HG03520 (cell line): Measurements from ENCODE around the gene POU2F1.
"Not testable (repeated sequence)": the region's sequence is repeated elsewhere in the genome, so short reads cannot be mapped to it uniquely, and the experiment has no call there.

Experiments
- ATAC-seq: cut with Tn5 transposase; IDR thresholded peaks from one replicate; pipeline ENCODE4 v1.9.1; 2021; ENCODE audit warnings: mild to moderate bottlenecking, moderate library complexity; ENCODE audit not compliant: unreplicated experiment

POU2F1 gene

DNA sequence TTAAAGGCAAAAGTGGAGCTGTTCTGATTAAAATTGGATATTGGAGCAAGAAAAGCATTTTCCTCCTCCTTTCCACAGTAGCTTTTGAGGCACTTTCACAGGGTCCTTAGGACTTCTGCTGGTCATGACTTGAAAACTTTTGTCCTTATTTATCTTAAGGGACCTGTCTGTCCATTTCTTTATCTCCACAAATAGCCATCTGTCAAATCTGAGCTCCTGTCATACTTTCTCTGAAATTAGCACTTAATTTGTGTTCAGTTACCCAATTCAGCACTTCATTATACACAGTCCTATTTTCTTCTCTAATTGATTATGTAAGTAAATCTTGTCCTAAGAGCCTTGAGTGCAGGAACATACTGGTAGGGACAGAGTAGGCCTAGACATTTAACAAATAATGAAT is 9.8 kb downstream of the POU2F1 start:
- no peak for ATAC-seq

- ATAC-seq = no peak
These were observed 11.3 kb downstream of the POU2F1 start for GRCh38 chr1:167231873-167232450.

- no peak for ATAC-seq
These were observed 12.1 kb downstream of the POU2F1 start for GRCh38 chr1:167232801-167233200.

DNA sequence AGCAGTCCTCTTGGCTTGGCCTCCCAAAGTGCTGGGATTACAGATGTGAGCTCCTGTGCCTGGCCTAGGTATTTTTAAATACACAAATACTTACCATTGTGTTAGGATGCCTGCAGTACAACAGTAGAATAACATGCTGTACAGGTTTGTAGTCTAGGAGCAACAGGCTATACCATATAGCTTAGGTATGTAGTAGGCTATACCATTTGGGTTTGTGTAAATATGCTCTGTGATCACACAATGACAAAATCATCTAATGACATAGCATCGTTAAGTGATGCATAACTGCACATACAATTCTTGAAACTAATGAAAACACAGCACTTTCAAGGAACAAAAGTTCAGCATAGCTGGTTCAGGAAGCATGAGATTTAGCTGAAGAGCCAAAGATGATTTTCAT is 12.7 kb downstream of the POU2F1 start:
- ATAC-seq = no peak

- no peak for ATAC-seq
These were observed 16.3 kb downstream of the POU2F1 start for GRCh38 chr1:167237000-167237399.

- no peak for ATAC-seq
These were observed 18.0 kb downstream of the POU2F1 start for GRCh38 chr1:167238713-167239112.

DNA sequence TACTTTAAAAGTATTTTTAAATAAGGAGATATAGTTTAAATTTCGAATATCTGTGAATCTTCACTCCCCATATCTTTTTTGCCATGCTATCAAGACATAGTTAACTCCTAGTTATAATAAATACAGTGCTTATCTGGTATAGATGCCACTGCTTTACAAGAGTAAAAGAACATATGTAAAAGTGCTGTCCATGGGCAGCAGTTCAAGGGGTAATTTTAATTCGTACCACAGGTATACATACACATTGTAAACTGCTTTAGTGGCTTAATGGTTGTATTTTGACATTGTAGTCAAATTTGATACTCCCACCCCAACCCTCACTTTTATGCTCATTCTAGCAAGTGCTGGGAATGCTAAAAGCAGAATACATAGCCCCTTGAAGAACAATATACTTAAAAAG is 18.6 kb downstream of the POU2F1 start:
- no peak for ATAC-seq

- no peak for ATAC-seq
These were observed 23.6 kb downstream of the POU2F1 start for GRCh38 chr1:167244244-167244643.

- not testable (repeated sequence) for ATAC-seq
These were observed 24.5 kb downstream of the POU2F1 start for GRCh38 chr1:167245168-167245567.

GRCh38 chr1:167246971-167247370 is 26.3 kb downstream of the POU2F1 start:
- no peak for ATAC-seq

DNA sequence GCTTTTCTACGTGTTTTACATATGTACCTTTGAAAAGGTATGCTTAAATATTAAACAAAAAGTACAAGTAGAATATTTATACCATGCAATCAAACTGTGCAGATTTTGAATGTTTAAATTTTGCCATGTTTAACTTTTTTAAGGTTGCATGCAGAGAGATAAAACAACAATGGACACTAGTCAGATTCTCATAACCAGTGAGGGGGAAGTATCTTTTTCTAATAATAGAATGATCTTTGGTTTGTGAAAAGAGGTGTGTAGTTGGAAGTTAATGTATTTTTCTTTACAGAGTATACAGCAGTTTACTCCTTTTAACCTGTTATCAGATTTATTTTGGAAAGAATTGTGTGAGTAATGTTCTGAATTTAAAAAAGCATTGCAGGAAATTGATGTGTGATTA is 27.1 kb downstream of the POU2F1 start:
- ATAC-seq = no peak

- ATAC-seq = no peak
These were observed 28.3 kb downstream of the POU2F1 start for GRCh38 chr1:167248707-167249642.

DNA sequence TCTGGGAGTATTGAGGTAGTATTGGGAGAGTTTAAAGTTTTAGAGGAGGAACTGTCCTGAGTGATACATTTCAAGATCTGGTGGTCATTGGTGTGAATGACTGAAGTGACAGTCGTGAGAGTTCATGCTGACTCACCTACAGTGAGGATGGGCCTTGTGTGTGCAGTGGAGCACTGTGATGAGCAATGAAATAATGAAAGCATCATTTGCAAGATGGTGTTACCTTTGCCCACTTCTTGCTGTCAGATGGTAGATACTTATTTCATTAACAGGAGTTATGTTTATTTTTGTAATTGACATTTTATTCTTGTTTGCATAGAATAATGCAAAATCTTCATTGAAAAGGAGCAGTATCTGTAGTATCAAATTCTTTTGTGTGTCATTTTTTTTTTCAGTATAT is 29.0 kb downstream of the POU2F1 start:
- no peak for ATAC-seq

DNA sequence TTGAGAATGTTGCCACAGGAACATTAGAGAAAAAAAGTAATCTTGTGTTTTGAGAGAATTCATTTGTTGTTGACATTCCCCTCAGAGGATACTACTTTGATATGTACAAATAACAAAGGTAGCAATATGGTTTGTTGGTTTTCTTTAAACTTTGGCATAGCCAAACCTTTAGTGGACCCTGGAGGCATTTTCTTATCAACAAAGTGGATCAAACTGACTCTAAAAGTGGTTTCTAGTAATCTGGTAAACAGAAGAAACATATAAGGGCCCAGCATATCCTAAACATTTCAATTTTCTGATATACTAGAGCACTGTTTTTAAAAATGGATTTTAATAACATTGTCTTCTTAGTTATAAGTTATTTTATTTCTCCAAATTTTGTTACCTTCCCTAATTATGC is 29.8 kb downstream of the POU2F1 start:
- ATAC-seq = no peak

DNA sequence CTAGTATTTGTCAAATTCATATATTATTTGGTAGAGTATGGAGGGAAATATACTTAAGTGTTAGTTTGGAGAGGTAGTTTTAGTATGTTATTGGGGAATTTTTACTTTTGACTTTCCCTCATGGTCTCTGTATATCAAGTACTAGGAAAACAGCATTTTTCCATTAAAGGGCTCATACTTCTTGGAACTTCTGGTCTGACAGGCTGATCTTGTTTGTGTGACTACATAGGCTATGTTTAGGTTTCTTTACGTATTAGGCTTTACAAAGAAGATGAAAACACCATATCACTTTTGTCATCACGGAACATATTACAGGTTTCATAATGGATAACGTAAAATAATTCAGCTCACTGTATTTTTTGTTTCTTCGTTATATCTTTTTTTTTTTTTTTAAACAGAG is 30.8 kb downstream of the POU2F1 start:
- ATAC-seq = no peak

DNA sequence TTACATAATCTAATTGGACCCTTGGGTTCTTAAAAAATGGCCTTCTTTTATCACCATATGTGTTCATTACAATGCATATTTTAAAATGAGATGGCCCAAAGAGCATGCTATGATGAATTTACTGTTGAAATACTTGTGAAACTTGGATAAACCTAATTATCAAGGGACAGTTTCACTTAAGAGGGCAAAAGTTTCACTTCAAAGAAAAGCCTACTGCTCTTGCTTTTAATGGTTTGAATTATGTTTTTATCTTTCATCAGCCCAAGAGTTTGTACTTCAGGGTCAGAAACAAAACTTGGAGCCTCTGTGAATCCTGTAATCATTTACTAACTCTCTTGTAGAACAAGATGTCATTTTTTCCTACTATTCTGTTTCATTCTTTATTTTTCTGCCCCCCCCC is 32.3 kb downstream of the POU2F1 start:
- no peak for ATAC-seq

DNA sequence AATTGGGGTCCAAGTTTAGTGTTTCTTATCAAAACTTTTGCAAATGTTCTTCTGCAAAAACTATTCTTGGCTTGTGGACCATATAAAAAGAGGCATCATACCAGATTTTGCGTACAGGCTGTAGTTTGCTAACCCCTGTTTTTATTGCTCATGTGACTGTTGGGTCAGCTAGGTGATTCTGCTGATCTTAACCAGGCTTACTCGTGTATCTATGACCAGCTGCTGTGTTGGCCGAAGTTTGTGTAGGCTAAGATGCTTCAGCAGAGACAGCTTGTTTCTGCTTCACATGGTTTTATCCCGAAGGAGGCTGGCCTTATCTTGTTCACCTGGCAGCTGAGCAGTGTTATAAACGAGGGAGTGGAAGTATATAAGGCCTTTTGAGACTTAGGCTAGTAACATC is 38.2 kb downstream of the POU2F1 start:
- ATAC-seq = no peak

DNA sequence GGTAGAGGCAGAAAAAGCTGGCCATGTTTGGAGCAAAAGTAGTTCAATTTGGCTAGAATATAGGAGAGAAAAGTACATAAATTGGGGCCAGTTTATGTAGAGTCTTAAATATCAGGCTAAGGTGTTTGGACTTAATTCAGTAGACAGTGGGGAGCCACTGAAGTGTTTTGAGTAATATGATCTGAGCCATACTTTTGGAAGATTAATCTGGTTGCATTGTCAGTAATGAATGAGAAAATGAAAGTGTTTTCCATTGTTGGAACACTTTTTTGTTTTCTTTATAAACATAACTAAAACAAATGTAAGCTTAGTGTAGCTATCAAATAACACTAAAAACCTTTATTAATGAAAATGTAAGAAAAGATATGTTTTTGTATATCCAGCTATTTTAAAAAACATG is 42.1 kb downstream of the POU2F1 start:
- ATAC-seq = no peak

DNA sequence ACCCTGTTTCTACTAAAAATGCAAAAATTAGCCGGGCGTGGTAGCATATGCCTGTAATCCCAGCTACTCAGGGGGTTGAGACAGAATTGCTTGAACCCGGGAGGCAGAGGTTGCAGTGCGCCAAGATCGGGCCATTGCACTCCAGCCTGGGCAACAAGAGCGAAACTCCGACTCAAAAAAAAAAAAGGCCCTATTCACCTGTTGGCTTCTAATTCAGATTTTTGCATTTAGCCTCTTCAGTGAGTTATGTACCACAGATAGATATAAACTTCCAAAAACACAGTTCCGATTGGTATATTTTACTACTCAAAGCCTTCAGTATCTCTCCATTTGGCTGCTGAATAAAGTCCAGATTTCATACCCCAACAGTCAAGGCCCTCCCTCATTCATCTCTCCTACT is 42.7 kb downstream of the POU2F1 start:
- no peak for ATAC-seq

- no peak for ATAC-seq
These were observed 43.3 kb downstream of the POU2F1 start for GRCh38 chr1:167263819-167264464.

DNA sequence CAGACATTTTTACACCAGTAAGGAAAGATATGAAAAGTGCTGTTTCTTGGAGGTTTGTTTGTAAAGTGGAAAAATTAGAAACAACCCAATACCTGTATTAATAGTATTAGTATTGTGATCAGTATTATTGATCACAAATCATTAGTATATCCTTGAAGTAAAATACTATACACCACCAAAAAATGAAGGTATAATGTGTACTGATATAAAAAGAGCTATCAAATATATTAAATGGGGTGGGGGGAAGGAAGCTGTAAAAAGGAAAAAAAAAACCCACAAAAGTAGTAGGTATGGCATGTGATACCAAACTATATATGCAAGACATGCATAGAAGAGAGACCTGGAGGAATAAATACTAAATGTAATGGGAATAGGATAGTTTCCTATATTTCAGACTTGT is 46.3 kb downstream of the POU2F1 start:
- ATAC-seq = no peak

- ATAC-seq = no peak
These were observed 47.7 kb downstream of the POU2F1 start for GRCh38 chr1:167268347-167268787.
